IMR-90 (cell line): Measurements from ENCODE around the gene ETFB.

Experiments used
- MAFK ChIP-seq: IDR thresholded peaks from 2 replicates; pipeline ENCODE4 v1.6.1; 2012; ENCODE audit warnings: low read depth, low read length, improper control_type of control experiment
- NFE2L2 ChIP-seq: fragments of 150-350 bp; IDR thresholded peaks from 2 replicates; pipeline ENCODE4 v1.6.1; 2016; ENCODE audit warnings: low read depth, mild to moderate bottlenecking, low read length
- POLR2A ChIP-seq: IDR thresholded peaks from 2 replicates; pipeline ENCODE4 v1.6.1; 2012; ENCODE audit warnings: mild to moderate bottlenecking, low read depth, low read length
- RAD21 ChIP-seq: IDR thresholded peaks from 2 replicates; pipeline ENCODE4 v1.6.1; 2012; ENCODE audit warnings: low read length, improper control_type of control experiment
- RCOR1 ChIP-seq: IDR thresholded peaks from 2 replicates; pipeline ENCODE4 v1.6.1; 2012; ENCODE audit warnings: mild to moderate bottlenecking, low read length, improper control_type of control experiment; ENCODE audit not compliant: insufficient replicate concordance
- SMC3 ChIP-seq: fragments of 150-350 bp; IDR thresholded peaks from 2 replicates; pipeline ENCODE4 v1.6.1; 2016; ENCODE audit warnings: low read depth, mild to moderate bottlenecking, antibody characterized with exemption, low read length, moderate library complexity
- TF ChIP-seq, protein P1 (sequence below): conservative IDR thresholded peaks from 2 replicates; pipeline ENCODE4 v1.5.1; 2012; ENCODE audit warnings: mild to moderate bottlenecking, low read depth, low read length, improper control_type of control experiment

DNA sequence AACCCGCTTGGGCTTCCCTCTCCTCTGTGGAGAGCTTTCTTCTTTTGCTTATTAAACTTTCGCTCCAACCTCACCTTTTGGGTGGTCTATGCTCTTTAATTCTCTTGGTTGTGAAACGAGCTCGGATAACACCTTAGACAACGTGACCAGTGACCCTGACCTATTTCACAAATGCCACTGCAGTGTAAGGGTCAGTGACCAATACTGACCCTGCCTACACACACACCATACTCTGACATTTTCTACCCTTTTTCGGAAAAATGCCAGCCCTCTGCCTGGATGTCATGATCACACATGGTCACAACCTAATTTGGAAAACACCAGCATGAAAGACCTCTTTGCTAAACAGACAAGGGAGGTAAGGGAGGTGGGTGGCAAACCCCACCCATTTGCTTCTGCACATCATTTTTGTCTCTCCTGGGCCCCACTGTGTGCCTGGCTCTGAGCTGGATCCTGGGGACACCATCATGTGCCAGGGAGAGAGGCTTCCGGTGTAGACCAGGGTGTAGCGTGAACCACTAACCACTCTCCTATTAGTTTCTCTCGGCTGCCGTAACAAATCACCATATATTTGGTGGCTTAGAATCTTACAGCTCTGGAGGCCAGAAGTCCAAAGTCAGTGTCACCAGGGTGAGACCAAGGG, 9.9 kb downstream of the ETFB start:
- no peak for TF ChIP-seq NFE2L2
- TF ChIP-seq, protein P1, sequence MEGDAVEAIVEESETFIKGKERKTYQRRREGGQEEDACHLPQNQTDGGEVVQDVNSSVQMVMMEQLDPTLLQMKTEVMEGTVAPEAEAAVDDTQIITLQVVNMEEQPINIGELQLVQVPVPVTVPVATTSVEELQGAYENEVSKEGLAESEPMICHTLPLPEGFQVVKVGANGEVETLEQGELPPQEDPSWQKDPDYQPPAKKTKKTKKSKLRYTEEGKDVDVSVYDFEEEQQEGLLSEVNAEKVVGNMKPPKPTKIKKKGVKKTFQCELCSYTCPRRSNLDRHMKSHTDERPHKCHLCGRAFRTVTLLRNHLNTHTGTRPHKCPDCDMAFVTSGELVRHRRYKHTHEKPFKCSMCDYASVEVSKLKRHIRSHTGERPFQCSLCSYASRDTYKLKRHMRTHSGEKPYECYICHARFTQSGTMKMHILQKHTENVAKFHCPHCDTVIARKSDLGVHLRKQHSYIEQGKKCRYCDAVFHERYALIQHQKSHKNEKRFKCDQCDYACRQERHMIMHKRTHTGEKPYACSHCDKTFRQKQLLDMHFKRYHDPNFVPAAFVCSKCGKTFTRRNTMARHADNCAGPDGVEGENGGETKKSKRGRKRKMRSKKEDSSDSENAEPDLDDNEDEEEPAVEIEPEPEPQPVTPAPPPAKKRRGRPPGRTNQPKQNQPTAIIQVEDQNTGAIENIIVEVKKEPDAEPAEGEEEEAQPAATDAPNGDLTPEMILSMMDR = no peak
- TF ChIP-seq POLR2A = no peak
- no peak for TF ChIP-seq RAD21
- no peak for TF ChIP-seq MAFK
- TF ChIP-seq SMC3 = no peak
- no peak for TF ChIP-seq RCOR1
